Right kidney (tissue), 1 donor: Measurements from ENCODE around the gene TMEFF1.
"Not testable (repeated sequence)": the region's sequence is repeated elsewhere in the genome, so short reads cannot be mapped to it uniquely, and the experiment has no call there.

Experiments
- DNase-seq: peaks from one replicate; pipeline ENCODE4 v3.0.0-alpha.2; 2016

The TMEFF1 gene

GRCh38 chr9:100488177-100488576 lies 15.2 kb downstream of the TMEFF1 start:
- no peak for DNase-seq

GRCh38 chr9:100489836-100490235 lies 16.9 kb downstream of the TMEFF1 start:
- DNase-seq, result no peak

- no peak for DNase-seq
Observed at GRCh38 chr9:100492952-100493351, 20.0 kb downstream of the TMEFF1 start.

DNA sequence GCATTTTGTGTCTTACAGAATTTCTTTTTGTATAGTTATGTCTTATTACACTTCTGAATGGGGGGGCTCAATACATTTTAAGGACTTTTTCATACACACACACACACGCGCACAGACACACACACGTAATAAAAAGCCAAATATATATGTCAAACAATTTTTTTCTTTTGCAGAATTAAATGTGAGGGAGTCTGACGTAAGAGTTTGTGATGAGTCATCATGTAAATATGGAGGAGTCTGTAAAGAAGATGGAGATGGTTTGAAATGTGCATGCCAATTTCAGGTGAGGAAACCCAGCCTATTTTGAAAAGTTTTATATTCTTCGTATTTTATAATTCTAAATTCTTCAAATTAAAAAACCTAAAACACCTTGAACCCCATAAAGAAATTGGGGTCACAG lies 25.6 kb downstream of the TMEFF1 start:
- DNase-seq, result no peak

DNA sequence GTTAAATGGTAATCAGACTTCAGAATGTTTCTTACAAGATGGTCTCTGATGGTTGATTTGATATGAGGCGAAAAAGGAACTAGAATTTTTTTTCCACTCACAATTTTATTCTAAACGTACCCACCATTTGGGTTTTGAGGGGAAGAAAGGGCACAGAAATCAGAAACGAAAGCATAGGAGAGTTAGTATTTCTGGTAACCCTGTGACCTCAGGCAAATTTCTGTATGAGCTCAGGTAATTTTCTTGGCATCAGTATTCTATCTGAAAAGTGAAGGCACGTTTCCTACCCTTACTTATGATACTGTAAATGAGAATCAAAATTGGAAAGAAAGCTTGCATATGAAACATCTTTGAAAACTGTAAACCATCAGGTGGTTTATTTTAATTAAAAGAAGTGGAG lies 26.5 kb downstream of the TMEFF1 start:
- no peak for DNase-seq

DNA sequence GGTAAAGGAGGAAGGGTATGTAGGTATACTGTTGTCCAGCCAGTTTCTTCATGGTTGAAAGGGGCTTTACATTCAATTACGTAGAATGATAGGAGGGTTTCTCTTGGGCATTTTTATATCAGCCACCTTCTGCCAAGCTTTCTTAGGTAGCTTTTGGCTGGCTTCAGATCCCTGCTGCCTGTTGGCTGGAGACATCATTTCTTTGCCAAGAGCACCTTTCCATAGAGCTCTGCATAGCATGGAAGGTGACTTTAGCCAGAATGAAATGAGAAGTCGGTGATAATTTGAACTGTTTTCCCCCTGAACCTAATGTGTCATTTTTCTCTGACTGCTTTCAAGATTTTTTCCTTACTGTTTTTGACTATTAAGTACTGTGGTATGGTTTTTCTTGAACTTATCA lies 26.9 kb downstream of the TMEFF1 start:
- DNase-seq, result no peak

DNA sequence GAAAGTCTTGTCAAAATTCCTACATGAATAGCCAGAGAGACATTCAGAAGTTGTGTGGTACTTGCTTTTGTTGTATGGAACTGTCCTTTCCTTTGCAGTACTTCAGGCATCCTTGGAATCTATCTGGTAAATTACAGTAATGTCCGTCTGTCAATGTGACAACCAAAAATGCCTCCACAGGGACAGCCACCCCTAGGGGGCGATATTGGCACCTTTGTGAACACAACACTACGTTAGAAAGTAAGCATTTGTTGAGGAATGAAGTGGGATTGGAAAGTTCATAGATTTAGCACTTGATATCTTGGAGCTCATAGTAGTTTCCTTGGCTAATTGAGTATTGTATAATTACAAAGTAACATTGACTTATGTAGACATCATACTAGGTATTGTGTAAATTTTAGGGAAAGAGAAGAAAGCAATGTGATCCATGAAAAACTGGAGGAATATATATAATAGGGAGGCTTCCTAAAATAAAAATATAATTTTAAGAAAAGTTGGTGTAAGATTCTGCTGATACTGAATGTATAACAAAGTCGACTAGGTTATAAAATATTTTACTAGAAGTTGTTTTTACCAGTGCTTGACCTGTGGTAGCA lies 32.7 kb downstream of the TMEFF1 start:
- no peak for DNase-seq

- DNase-seq, result not testable (repeated sequence)
Observed at GRCh38 chr9:100507350-100507749, 34.4 kb downstream of the TMEFF1 start.

DNA sequence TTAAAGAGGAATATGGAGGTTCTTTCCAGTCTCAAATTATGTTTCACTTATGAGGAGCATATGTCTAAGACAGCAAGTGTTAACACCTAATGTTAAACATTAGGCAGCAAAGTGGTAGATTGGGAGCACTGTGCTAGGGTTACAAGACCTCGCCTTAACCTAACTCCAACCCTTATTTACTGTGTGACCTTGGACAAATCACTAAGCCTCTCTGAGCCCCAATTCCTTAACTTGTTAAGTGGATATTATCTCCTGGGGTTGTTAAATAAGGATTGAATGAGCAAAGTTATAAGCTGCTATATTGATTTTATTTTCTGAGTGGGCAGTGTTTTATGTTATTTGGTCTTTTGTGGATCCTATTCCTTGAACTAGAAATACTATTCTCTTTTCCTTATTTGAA lies 38.3 kb downstream of the TMEFF1 start:
- no peak for DNase-seq

DNA sequence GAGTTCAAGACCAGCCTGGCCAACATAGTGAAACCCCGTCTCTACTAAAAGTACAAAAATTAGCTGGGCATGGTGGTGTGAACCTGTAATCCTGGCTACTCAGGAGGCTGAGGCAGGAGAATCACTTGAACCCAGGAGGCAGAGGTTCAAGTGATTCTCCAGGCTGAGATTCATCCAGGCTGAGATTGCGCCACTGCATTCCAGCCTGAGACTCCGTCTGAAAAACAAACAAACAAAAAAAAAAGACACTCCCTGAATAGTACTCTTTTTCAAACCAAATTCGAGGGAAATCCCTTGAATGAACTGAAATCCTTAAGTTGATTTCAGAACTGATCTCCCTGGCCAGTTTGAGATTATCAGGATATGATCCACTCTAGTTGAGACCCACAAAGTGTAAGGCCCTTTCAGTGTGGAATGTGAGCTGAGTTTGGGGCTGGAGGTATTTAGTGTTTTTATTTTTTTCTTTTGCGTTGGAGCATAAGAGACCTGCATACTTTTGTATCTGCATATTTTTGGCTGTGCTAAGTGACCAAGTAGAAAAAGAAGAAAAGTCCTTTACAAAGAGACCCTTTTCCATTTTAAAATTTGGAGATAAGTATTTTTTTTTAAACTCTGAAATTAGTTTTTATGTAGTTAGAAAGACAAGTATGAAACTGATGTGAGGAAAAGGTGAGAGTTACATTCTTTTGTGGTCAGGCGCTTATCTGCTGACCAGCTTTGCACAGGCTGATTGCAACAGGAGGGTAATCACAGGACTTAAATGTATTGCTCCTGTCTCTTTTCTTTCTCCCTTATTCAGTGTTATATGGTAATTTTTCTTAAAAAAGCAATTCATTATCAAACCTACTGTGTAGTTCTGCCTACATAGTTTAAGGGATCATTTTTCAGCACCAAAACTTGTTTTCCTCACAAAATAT lies 42.9 kb downstream of the TMEFF1 start:
- no peak for DNase-seq

GRCh38 chr9:100521282-100521681 lies 48.3 kb downstream of the TMEFF1 start:
- DNase-seq, result no peak

DNA sequence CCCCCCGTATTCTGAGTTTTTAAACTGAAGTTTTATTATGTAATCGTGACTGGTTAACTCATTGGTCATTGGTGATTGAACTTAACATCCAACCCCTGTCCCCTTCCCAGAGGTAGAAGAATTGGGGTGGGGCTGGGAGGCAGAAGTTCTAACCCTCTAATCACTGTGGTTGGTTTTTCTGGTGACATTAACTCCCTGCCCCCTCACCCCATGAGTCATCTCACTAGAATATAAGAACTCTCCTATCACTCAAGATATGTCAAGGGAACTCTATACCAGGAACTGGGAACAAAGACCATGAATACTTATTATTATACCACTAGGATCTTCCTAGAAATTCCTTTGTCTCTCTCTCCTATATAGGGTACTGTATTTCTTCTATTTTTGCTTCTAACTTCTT lies 52.6 kb downstream of the TMEFF1 start:
- no peak for DNase-seq

DNA sequence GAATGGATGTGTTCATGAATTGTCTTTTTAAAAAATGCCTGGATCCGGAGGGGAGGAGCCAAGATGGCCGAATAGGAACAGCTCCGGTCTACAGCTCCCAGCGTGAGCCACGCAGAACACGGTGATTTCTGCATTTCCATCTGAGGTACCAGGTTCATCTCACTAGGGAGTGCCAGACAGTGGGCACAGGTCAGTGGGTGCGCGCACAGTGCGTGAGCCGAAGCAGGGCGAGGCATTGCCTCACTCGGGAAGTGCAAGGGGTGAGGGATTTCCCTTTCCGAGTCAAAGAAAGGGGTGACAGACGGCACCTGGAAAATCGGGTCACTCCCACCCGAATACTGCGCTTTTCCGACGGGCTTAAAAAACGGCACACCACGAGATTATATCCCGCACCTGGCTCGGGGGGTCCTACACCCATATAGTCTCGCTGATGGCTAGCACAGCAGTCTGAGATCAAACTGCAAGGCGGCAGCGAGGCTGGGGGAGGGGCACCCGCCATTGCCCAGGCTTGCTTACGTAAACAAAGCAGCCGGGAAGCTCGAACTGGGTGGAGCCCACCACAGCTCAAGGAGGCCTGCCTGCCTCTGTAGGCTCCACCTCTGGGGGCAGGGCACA lies 54.3 kb downstream of the TMEFF1 start:
- not testable (repeated sequence) for DNase-seq

DNA sequence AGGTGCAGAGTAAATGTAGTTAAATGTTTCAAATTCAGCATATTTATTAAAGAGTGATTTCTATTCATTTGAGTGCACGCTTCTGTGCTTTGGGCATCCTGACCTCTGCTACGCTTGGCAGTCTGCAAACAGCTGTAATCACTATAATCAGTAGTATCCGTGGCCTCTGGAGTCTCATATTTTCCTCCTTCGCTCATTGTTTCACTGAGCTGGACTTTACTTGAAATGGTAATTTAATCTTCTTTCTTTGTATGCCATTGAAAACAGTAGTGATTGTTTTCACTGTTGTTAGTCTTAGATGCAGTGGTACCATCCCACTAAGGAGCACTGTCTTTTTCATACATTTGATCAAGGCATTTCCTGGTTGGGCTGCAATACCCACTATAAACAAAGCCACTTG lies 61.5 kb downstream of the TMEFF1 start:
- DNase-seq, result no peak

- no peak for DNase-seq
Observed at GRCh38 chr9:100540327-100540726, 67.4 kb downstream of the TMEFF1 start.

- no peak for DNase-seq
Observed at GRCh38 chr9:100549048-100549447, 76.1 kb downstream of the TMEFF1 start.

- DNase-seq, result no peak
Observed at GRCh38 chr9:100554935-100555401, 82.0 kb downstream of the TMEFF1 start.

DNA sequence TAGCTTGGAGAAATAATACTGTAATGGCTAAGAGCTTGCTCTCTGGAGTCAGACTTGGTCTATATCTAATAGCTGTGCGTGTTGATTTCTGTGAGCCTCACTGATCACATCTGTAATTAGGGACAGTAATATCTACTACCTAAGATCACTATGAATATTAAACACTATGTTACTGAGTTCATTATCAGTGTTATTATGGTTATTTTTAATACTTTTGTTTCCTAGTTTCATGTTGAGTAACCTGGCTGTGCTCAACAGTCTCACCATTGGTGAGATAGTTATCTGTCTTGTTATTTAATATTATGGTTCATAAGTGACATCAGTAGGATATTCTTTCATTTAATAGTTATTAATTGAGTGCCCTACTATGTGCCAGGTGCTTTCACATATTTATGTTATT lies 82.5 kb downstream of the TMEFF1 start:
- no peak for DNase-seq

- DNase-seq, result no peak
Observed at GRCh38 chr9:100557053-100557452, 84.1 kb downstream of the TMEFF1 start.

GRCh38 chr9:100561256-100561655 lies 88.3 kb downstream of the TMEFF1 start:
- no peak for DNase-seq

- no peak for DNase-seq
Observed at GRCh38 chr9:100567856-100568255, 94.9 kb downstream of the TMEFF1 start.

GRCh38 chr9:100573655-100574260 lies 100.8 kb downstream of the TMEFF1 start:
- DNase-seq, result no peak

- no peak for DNase-seq
Observed at GRCh38 chr9:100575006-100575405, 102.1 kb downstream of the TMEFF1 start.
